ENCODE data around the gene ANKRD12.

Gene ANKRD12

GRCh38 chr18:9233771-9234440 lies 97.3 kb downstream of the ANKRD12 start:
- H3K4me3 ChIP-seq (ENCODE audit: low read length) = no peak overlapping the region
- no peak for DNase-seq (ENCODE audit: low read depth)
- TF ChIP-seq CTCF (conservative IDR thresholded peaks at IDR 0.05; ENCODE audit: low read depth, low read length) = no peak

GRCh38 chr18:9234528-9234927 lies 97.9 kb downstream of the ANKRD12 start:
- TF ChIP-seq CTCF (conservative IDR thresholded peaks at IDR 0.05; ENCODE audit: low read depth, low read length) = no peak
- DNase-seq (ENCODE audit: low read depth) = no peak
- H3K4me3 ChIP-seq (ENCODE audit: low read length) = no peak overlapping the region

- DNase-seq (ENCODE audit: low read depth) = no peak
- TF ChIP-seq CTCF (conservative IDR thresholded peaks at IDR 0.05; ENCODE audit: low read depth, low read length) = no peak
These were observed 101.4 kb downstream of the ANKRD12 start for GRCh38 chr18:9237981-9238380.

GRCh38 chr18:9239720-9240119 lies 103.1 kb downstream of the ANKRD12 start:
- DNase-seq (ENCODE audit: low read depth) = no peak
- TF ChIP-seq CTCF (conservative IDR thresholded peaks at IDR 0.05; ENCODE audit: low read depth, low read length) = no peak
- H3K4me3 ChIP-seq (ENCODE audit: low read length) = no peak overlapping the region

More at GRCh38 chr18:9237981-9238380, 101.4 kb downstream of the ANKRD12 start:
- no peak overlapping the region for H3K4me3 ChIP-seq (ENCODE audit: low read length)

GRCh38 chr18:9240270-9240669 lies 103.7 kb downstream of the ANKRD12 start:
- H3K4me3 ChIP-seq (ENCODE audit: low read length) = no peak overlapping the region
- no peak for TF ChIP-seq CTCF (conservative IDR thresholded peaks at IDR 0.05; ENCODE audit: low read depth, low read length)
- DNase-seq (ENCODE audit: low read depth) = no peak

GRCh38 chr18:9243029-9243428 lies 106.4 kb downstream of the ANKRD12 start:
- DNase-seq (ENCODE audit: low read depth) = no peak
- H3K4me3 ChIP-seq (ENCODE audit: low read length) = no peak overlapping the region
- TF ChIP-seq CTCF (conservative IDR thresholded peaks at IDR 0.05; ENCODE audit: low read depth, low read length) = no peak

- no peak for DNase-seq (ENCODE audit: low read depth)
- no peak overlapping the region for H3K4me3 ChIP-seq (ENCODE audit: low read length)
- TF ChIP-seq CTCF (conservative IDR thresholded peaks at IDR 0.05; ENCODE audit: low read depth, low read length) = no peak
These were observed 107.8 kb downstream of the ANKRD12 start for GRCh38 chr18:9244376-9244775.

All from retinal pigment epithelial cell (primary cell).